ENCODE measurements around the gene MGAT5B.

The MGAT5B gene

GRCh38 chr17:76905036-76905435 lies 36.8 kb downstream of the MGAT5B start:
- no peak for DNase-seq (ENCODE audit: low spot score)

- no peak for DNase-seq (ENCODE audit: low spot score)
Measured at GRCh38 chr17:76905836-76906235, 37.6 kb downstream of the MGAT5B start.

- DNase-seq (ENCODE audit: low spot score) = no peak
Measured at GRCh38 chr17:76906463-76906862, 38.3 kb downstream of the MGAT5B start.

- DNase-seq (ENCODE audit: low spot score) = no peak
Measured at GRCh38 chr17:76907352-76907751, 39.1 kb downstream of the MGAT5B start.

GRCh38 chr17:76909971-76910760 lies 42.0 kb downstream of the MGAT5B start:
- DNase-seq (ENCODE audit: low spot score) = peak; percentile 31

- no peak for DNase-seq (ENCODE audit: low spot score)
Measured at GRCh38 chr17:76911299-76912017, 43.3 kb downstream of the MGAT5B start.

GRCh38 chr17:76912421-76913164 lies 44.4 kb downstream of the MGAT5B start:
- DNase-seq (ENCODE audit: low spot score) = no peak

- DNase-seq (ENCODE audit: low spot score) = no peak
Measured at GRCh38 chr17:76914937-76915336, 46.7 kb downstream of the MGAT5B start.

GRCh38 chr17:76915840-76916510 lies 47.8 kb downstream of the MGAT5B start:
- DNase-seq (ENCODE audit: low spot score) = no peak

GRCh38 chr17:76917829-76918228 lies 49.6 kb downstream of the MGAT5B start:
- no peak for DNase-seq (ENCODE audit: low spot score)

- no peak for DNase-seq (ENCODE audit: low spot score)
Measured at GRCh38 chr17:76918811-76919210, 50.6 kb downstream of the MGAT5B start.

- no peak for DNase-seq (ENCODE audit: low spot score)
Measured at GRCh38 chr17:76920364-76921139, 52.3 kb downstream of the MGAT5B start.

GRCh38 chr17:76921340-76922036 lies 53.3 kb downstream of the MGAT5B start:
- no peak for DNase-seq (ENCODE audit: low spot score)

- DNase-seq (ENCODE audit: low spot score) = no peak
Measured at GRCh38 chr17:76922084-76922483, 53.9 kb downstream of the MGAT5B start.

- no peak for DNase-seq (ENCODE audit: low spot score)
Measured at GRCh38 chr17:76922967-76923366, 54.8 kb downstream of the MGAT5B start.

- DNase-seq (ENCODE audit: low spot score) = no peak
Measured at GRCh38 chr17:76923491-76923890, 55.3 kb downstream of the MGAT5B start.

- DNase-seq (ENCODE audit: low spot score) = no peak
Measured at GRCh38 chr17:76924345-76925342, 56.4 kb downstream of the MGAT5B start.

- DNase-seq (ENCODE audit: low spot score) = no peak
Measured at GRCh38 chr17:76925441-76925891, 57.3 kb downstream of the MGAT5B start.

- DNase-seq (ENCODE audit: low spot score) = no peak
Measured at GRCh38 chr17:76926237-76926866, 58.1 kb downstream of the MGAT5B start.
